Measurements from ENCODE around the gene HIP1.

GRCh38 chr7:75644589-75644988 is 94.2 kb downstream of the HIP1 start:
- no peak for TF ChIP-seq BHLHE40 (IDR thresholded peaks at IDR 0.05; ENCODE audit: borderline replicate concordance)
- TF ChIP-seq ARNT (IDR thresholded peaks at IDR 0.05), result no peak
- no peak for TF ChIP-seq L3MBTL2 (conservative IDR thresholded peaks at IDR 0.05)
- TF ChIP-seq NFRKB (IDR thresholded peaks at IDR 0.05), result no peak
- TF ChIP-seq HDGF (IDR thresholded peaks at IDR 0.05; ENCODE audit: borderline replicate concordance), result no peak
- TF ChIP-seq SUZ12 (IDR thresholded peaks at IDR 0.05), result no peak
- no peak for TF ChIP-seq LEF1 (IDR thresholded peaks at IDR 0.05; ENCODE audit: borderline replicate concordance)
- no peak for TF ChIP-seq ELF4 (IDR thresholded peaks at IDR 0.05)
- no peak for TF ChIP-seq TARDBP (IDR thresholded peaks at IDR 0.05)
- no peak for TF ChIP-seq FOXM1 (IDR thresholded peaks at IDR 0.05; ENCODE audit: borderline replicate concordance)
- no peak for TF ChIP-seq FOXK2 (IDR thresholded peaks at IDR 0.05)
- TF ChIP-seq SP1 (IDR thresholded peaks at IDR 0.05), result no peak
- no peak for TF ChIP-seq PKNOX1 (IDR thresholded peaks at IDR 0.05)

Data from HEK293T (cell line).